Skin epidermis (tissue), 12 donors: ENCODE measurements around the gene GMPR2.

ENCODE experiments used
- H3K27ac ChIP-seq, 21 experiments: fragments of 200-600 bp; sonication (generic) in 11 of 21; one replicate each; pipeline ENCODE4 v1.5.0; 2020; ENCODE audit warnings: mild to moderate bottlenecking in 3 of 21, inconsistent platforms in 2 of 21, moderate library complexity in 2 of 21
- H3K4me3 ChIP-seq, 7 experiments: fragments of 200-600 bp; sonication (generic) in 2 of 7; one replicate each; pipeline ENCODE4 v1.5.0; 2020; ENCODE audit warnings: inconsistent platforms in 2 of 7, mild to moderate bottlenecking in 2 of 7, moderate library complexity in 1 of 7

The GMPR2 gene

DNA sequence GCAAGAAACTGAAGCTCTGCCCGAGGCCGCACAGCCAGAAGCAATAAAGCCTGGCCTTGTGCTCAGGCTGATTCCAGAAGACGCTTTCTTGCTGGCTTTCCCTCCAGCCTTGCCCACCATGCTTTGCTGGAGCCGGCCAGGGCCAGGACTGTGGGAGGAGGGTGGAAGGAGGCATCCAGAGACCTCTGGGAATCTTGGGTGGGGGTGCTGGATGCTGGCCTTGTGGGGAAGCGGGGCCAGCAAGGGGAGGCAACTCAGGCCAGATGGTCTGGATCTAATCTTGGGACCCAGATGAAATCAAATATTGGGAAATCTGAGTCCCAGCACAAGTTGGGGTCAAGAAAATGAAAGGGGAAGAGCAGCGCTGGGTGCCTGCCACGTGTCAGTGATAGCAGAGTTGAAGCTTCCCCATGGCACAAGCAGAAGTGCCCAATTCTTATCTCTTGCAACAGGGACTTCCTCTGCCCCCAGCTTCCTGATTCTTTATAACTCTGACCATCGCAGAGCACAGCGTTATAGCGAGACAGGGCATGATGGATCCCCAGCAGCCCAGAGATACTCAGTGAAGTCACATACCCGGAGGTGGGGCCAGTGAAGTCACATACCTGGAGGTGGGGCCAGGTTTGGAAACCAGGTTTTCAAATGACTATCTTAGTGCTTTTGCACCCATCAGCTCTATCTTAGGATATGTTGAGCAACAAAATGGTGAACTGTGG lies 45.0 kb downstream of the GMPR2 start:
- H3K4me3 ChIP-seq = no peak overlapping the region
- peak overlapping the region in 16 of 21 experiments; percentile 5 to 70 (median 43) for H3K27ac ChIP-seq

DNA sequence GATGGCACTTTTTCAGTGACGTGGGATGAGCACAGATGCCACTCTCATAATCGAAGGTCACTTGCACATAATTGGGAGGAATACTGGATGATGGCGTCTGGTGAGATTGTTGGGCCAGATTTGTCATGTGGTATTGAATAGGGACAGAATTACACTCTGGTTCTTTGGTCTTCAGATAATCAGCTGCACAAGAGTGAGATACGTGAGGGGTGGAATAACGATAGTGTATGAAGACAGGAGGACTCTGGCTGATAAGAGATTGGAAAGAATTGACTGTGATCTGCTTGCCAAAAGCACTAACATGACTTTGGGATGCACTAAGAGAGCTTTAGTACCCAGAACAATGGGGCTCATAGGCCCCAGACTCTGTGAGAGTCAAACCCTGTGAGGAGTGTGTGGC lies 45.7 kb downstream of the GMPR2 start:
- peak overlapping the region in 9 of 21 experiments; percentile 20 to 71 (median 38) for H3K27ac ChIP-seq

DNA sequence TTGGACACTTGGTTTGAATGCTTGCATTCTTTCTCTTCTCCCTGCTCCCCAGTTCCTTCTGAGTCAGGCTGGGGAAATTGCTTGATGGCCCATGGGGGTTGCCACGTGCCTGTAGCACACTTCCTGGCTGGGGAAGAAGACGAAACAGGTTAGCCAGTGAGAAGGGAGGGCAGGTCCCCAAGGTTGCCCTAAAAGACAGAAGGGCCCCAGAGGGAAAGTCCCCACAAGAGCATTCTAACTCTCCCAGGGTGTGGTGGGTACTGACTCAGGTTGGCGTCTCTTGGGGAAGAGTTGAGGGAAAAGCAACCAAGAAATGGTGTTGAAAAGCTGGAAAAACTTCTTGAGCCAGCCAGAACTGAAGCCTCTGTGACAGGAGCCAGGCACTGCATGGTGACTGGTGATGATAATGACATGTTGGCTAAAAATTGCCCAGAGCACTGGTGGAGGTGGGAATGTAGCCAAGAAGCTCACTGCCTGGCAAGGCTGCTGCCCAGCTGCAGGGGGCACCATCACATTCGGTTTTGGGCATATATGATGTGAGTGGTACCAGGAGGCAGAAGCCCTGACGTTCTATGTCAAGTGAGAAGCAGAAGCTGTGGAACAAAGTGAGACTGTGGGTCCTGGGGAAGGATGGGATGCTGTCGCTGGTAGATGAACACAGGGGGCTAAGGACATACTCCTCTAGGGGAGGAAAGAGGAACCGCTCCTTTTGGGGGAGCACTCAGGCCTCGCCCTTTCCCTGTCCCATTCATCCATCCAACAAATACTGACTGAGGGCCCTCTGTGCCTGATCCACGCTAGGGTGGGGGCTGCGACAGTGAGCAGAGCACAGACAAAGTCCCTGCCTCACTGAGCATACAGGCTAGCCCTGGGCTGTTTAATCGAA lies 46.8 kb downstream of the GMPR2 start:
- H3K27ac ChIP-seq = peak overlapping the region in 15 of 21 experiments; percentile 4 to 71 (median 31)
- no peak overlapping the region for H3K4me3 ChIP-seq

More for the DNA sequence above, 45.7 kb downstream of the GMPR2 start:
- no peak overlapping the region for H3K4me3 ChIP-seq

DNA sequence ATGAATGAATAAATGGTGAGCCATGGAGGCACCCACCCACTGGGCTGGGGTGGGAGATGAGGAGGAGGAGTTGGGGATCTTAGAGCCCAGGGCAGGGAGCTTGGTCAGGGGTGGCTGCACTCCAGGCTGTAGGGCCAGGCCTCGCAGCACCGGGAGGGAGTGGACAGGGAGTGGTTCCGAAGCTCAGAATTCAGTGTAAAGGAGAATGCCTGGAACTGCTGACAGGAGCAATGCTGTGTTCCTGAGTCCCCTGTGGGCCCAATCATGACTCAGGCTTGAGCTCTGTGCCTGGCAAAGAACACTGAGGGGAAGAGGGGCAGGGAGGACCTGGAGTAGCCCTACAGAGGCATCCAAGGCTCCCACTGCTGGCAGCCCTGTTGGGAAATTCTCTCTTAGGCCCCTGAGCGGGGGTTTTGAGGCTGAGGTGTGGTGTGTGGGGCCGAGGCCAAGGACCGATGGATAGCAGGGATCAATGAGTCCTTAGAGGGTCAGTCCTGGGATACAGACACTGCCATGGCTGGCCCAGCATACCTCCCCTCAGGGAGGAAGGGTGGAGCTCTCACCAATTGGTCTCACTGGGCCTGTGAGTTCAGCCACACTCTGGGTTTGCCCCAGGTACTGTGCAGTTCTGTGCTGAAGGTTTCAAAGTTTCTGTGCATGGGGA lies 48.2 kb downstream of the GMPR2 start:
- Histone ChIP-seq H3K27ac (peak overlapping the region in 8 of 21 experiments; percentile 5 to 58 (median 30)), H3K4me3 (no peak overlapping the region)

DNA sequence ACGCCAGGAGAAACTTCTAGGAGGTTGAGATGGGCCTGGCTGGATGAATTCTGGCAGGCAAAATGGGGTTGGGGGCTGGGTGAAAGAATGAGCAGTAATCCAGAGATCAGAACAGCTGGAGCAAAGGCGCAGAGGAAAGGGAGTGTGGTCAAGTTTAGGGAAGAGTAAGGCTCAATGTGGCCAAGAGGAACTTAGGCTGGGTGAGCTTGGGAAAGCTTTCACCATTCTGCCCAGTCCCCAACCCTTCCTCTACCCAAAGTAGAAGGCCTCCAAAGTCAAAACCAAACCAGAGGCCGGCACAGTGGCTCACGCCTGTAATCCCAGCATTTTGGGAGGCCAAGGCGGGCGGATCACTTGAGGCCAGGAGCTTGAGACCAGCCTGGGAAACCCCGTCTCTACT lies 48.9 kb downstream of the GMPR2 start:
- Histone ChIP-seq H3K4me3 (no peak overlapping the region), H3K27ac (peak overlapping the region in 3 of 21 experiments; percentile 22 to 76 (median 29))

DNA sequence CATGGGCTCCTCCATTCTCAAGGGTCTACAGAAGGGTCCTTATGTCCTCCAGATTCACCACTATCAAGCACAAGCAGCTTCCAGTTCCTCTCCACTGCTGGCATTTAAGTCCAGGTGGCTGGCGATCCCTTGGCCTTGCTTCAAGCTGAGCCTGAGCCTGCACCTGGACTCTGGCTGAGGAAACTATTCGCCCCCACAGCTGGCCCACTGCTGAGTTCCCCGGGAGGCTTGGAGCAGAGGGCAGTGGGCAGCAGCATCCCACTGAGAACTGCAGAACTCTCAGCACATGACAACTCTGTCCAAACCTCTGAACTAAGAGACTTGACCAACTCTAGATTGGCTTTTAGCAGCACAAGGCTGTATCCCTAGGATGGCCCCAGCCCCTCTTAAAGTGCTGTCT lies 50.0 kb downstream of the GMPR2 start:
- peak overlapping the region in 1 of 21 experiments; percentile 29 for H3K27ac ChIP-seq

DNA sequence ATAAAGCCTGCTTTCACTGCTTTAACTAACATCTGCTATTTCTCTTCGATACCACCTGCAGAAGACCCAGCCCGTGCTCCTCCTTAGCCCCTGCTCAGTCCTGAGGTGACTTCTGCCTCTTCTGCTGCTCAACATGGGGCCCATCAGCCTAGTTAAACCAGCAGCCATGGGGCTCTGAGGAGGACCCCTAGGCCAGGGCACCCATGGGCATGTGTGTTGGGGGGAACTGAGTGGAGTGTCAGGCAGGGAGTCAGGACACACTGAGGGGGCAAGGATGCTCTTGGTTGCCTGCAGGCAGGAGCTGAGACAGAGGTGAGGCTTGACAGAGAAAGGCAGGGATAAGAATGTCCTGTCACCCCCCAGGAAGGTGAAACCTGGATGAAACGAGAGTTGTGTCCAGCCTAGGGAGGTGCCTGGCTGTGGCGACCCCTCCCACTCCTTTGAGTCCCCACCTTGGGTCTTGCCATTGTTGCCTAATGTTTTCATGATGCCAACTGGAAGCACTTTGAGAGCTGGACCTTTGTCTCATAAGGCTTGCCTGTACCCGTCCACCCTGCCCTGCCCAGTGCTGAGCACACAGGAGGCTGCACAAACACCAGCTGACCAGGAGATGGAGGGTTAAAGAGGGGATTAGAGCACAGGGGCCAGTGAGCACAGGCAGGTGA lies 51.2 kb downstream of the GMPR2 start:
- H3K4me3 ChIP-seq = no peak overlapping the region
- peak overlapping the region in 1 of 21 experiments; percentile 55 for H3K27ac ChIP-seq

More for the DNA sequence above, 50.0 kb downstream of the GMPR2 start:
- H3K4me3 ChIP-seq = no peak overlapping the region

DNA sequence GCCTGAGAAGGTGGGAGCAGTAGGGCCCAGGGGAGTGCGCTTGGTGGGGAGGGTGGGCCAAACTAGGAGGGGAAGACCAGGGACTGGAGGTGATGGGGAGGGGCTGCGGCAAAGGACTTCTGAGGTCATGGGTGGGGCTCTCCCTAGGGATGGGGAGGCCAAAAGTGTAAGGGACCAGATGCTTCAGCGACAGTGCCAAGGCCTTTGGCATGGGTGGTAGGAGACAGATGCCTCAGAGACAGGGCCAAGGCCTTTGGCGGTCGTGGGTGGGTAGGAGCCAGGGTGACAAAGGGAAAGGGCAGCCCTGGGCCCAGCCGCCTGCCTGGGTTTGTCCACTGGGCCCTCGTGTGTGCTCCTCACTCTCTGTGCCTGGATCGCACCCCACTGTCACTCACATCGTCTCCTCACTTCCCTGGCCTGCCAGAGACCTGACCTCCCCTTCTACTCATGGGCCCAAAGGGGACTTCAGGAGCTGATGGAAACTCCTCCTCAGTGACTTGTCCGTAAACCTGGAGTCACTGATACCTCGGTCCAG lies 51.8 kb downstream of the GMPR2 start:
- Histone ChIP-seq H3K27ac (peak overlapping the region in 2 of 21 experiments; percentile 55 to 65), H3K4me3 (no peak overlapping the region)

DNA sequence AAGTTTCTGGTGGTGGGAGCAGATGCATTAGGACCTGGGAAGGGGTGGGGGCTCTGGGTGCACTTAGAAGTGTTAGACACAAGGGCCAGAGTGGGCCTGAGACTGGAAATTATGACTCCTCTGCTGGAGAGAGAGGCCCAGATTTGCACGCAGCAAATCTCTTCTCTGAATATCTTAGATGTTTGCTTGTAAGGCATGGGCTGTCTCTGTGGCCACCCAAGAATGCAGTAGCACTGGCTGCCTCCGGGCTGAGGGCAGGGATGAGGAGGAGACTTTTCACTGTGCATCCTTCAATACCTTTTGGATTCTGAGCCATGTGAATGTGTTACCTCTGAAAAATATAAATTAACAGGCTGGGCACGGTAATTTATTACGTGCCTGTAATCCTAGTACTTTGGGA lies 52.6 kb downstream of the GMPR2 start:
- H3K27ac ChIP-seq = peak overlapping the region in 1 of 21 experiments; percentile 65
- H3K4me3 ChIP-seq = no peak overlapping the region

DNA sequence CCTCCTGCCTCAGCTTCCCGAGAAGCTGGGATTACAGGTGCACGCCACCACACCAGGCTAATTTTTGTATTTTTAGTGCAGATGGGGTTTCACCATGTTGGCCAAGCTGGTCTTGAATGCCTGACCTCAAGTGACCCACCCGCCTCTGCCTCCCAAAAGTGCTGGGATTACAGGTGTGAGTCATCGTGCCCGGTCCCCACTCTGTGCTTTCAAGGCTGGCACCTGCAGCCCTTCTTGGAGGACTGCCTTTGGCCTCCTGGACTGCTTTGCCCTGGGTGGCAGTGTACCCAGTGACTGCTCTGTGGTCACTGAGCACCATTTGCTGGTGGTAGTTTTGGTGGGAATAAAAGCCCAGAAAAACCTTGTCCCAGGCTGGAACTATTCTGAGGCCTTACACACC lies 54.3 kb downstream of the GMPR2 start:
- Histone ChIP-seq H3K4me3 (no peak overlapping the region), H3K27ac (no peak overlapping the region)
